GM15510 (cell line): Measurements from ENCODE around the gene BIK.

Experiments
- POLR2A ChIP-seq: IDR thresholded peaks from 3 replicates; pipeline ENCODE4 v1.6.1; 2011; ENCODE audit warnings: borderline replicate concordance; ENCODE audit not compliant: insufficient read length; ENCODE audit errors: extremely low read depth

The BIK gene

GRCh38 chr22:43094551-43094950 lies 16.0 kb upstream of the BIK start:
- TF ChIP-seq POLR2A, result no peak

GRCh38 chr22:43096420-43096819 lies 14.1 kb upstream of the BIK start:
- TF ChIP-seq POLR2A, result no peak

DNA sequence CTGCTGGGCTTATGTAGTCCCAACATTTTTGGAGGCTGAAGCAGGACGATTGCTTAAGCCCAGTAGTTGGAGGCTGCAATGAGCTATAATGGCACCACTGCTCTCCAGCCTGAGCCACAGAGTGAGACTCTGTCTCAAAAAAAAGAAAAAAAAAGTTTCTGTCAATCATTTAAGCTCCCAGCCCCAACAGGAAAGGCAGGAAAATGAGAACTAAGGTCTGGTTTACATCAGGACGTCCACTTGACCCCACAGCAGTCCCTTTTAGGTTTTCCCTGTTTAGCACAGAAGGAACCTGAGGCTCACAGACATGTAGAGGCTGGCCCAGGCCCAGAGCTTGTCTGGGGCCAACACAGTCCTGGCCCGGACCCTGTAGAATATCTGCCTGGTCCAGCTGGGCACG lies 12.2 kb upstream of the BIK start:
- TF ChIP-seq POLR2A, result no peak

- no peak for TF ChIP-seq POLR2A
Observed at GRCh38 chr22:43099095-43099494, 11.5 kb upstream of the BIK start.

GRCh38 chr22:43100225-43100624 lies 10.3 kb upstream of the BIK start:
- TF ChIP-seq POLR2A, result no peak

GRCh38 chr22:43101306-43101705 lies 9.2 kb upstream of the BIK start:
- TF ChIP-seq POLR2A, result no peak

DNA sequence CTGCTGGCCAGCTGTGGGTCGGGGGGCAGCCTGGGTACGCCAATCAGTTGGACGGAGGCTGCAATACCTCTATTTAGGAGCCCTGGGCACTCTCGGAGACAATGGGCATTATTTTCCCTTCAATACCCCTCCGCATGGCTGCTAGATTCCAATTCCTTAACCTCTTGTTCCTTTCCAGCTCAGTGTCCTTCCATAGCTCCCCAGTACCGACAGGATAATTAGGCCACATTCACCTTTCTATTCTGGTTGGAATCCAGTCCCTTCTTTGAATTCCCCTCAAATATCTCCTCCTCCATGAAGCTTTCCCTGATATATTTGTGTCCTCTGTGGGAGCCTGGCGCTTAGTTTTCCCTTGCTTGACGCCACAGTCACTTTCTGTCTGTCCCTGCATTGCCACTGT lies 4.2 kb upstream of the BIK start:
- TF ChIP-seq POLR2A, result no peak

DNA sequence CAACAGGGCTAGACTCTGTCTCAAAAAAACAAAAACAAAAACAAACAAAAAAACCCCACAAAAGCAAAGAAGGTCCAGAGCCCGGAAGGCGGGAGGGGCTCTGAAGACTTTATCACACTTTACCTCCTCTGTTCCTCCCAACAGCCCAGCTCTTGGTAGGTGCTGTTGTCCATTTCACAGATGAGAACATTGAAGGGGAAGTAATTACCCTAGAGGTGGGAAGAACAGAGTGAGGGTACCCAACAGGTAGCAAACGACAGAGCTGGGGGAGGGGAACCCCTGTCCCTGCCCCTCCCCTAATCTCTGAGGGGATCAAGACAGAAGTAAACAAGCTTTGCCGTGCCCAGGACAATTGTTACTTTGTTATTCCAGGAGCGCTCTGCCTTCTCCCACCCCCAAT lies 1.0 kb upstream of the BIK start:
- TF ChIP-seq POLR2A, result no peak

- no peak for TF ChIP-seq POLR2A
Observed at GRCh38 chr22:43109921-43110443, 568 bp upstream of the BIK start.

GRCh38 chr22:43110927-43111623 lies 525 bp downstream of the BIK start:
- no peak for TF ChIP-seq POLR2A

GRCh38 chr22:43113526-43114251 lies 3.1 kb downstream of the BIK start:
- TF ChIP-seq POLR2A, result no peak

DNA sequence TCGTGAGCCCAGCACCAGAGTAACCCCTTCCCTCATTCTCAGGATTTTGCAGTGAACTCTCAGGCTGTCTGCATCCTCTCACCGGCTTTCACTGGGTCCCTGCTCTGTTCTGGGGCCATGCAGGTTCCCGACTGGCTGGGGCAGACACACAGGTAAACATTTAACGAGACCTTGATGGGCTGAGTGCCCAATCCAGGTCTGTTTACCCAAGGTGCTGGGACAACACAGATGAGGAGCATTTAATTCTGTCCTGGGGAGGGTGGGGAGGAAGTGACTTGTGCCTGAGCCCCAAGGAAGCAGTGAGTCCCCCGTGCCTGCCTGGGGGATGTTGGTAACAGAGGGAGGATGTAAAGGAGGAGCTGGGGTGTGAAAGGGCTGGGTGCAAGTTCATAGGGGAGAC lies 4.4 kb downstream of the BIK start:
- no peak for TF ChIP-seq POLR2A

DNA sequence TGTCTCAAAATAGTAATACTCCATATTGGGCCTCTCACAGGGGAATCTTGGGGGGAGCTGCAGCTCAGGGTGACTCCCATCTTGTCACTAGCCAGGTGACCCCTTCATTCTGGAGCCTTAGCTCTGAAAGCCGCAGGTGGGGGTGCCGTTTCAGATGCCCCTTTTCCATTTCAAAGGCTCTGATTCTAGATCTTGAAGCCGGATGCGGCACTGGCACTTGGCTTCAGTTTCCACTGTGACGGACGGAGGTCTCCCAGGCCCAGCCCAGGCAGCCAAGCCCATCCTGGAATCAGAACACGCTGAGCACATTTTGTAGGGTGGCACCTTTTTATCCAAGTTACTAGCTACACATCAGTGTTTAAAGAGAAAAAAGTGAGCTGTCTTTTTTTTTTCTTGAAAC lies 6.4 kb downstream of the BIK start:
- TF ChIP-seq POLR2A, result no peak

DNA sequence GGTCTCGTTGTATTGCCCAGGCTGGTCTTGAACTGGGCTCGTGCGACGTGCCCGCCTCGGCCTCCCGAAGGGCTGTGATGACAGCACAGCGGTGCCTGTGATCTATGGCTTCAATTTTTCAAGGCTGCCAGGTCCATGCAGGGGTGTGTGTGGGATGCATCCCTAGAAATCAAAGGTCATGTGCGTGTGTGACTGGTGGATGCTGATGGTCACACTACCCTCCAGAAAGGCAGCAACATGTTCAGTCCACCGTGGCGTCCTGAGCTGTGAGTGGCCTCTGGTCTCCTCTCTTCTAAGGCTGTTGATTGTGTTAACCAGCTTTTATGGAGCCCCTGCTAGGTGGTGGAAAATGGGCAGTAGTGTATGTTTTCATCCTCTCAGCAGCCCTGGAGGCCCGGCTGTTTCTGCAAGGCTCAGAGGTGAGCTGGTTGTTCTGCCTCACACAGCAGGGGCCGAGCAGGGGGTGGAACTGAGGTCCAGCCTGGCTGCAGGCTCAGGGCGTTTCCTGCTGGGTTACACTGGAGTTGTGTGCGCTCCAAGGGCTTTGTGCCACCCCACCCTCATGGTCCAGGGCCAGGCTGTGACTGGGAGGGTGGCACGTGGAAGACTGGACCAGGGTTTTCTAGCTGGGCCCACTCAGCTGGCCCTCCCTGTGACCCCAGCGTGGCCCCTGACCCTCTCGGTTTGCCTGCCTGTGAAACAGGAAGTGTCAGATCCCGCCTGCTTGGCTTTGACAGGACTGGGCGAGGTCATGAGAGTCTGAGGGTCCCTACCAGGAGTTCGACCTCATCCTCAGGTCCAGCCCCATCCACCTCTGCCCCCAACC lies 7.7 kb downstream of the BIK start:
- no peak for TF ChIP-seq POLR2A

DNA sequence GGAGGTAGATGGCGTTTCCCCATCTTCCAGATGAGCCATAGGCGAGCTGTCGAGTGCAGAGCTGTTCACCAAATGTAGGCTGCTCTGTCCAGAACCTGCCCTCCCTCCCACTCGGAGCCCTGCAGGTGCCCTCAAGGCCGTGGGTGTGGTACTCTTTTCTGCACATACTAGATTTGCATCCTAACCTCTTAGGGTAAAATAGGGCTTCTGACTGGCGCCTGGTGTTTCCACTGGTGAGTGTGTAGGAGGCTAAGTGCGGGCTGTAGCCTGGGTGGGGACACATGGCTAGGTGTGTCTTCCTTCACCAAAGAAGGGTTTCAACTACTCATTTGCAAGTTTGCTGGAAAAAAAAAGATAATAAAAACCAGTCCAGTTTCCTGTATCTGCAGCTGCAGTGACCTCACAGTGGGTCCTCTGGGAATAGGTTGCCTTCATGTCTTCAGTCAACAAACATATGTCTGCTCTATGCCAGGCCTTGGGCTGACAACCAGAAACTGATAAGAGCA lies 8.5 kb downstream of the BIK start:
- peak; percentile 27 for TF ChIP-seq POLR2A
